Suprapubic skin (tissue), 3 donors: ENCODE results near the gene C1orf122.

Experiments
- CTCF ChIP-seq, 2 donors: fragments of 200-600 bp in 1 of 2; fragments of 450-650 bp in 1 of 2; sonication (generic) in 1 of 2; IDR thresholded peaks; one replicate each; pipeline ENCODE4 v1.5.1; 2016 to 2019; ENCODE audit warnings: antibody characterized with exemption in 2 of 2, mild to moderate bottlenecking in 1 of 2, moderate library complexity in 1 of 2
- EP300 ChIP-seq: sonication (generic); formaldehyde crosslinking; IDR thresholded peaks from one replicate; pipeline ENCODE4 v1.6.1; 2017; ENCODE audit warnings: antibody characterized with exemption

- TF ChIP-seq CTCF (IDR thresholded peaks at IDR 0.05) (no peak), EP300 (no peak)
These were observed 25.1 kb upstream of the C1orf122 start for GRCh38 chr1:37782491-37782890.
